ENCODE measurements around the gene STKLD1.

DNA sequence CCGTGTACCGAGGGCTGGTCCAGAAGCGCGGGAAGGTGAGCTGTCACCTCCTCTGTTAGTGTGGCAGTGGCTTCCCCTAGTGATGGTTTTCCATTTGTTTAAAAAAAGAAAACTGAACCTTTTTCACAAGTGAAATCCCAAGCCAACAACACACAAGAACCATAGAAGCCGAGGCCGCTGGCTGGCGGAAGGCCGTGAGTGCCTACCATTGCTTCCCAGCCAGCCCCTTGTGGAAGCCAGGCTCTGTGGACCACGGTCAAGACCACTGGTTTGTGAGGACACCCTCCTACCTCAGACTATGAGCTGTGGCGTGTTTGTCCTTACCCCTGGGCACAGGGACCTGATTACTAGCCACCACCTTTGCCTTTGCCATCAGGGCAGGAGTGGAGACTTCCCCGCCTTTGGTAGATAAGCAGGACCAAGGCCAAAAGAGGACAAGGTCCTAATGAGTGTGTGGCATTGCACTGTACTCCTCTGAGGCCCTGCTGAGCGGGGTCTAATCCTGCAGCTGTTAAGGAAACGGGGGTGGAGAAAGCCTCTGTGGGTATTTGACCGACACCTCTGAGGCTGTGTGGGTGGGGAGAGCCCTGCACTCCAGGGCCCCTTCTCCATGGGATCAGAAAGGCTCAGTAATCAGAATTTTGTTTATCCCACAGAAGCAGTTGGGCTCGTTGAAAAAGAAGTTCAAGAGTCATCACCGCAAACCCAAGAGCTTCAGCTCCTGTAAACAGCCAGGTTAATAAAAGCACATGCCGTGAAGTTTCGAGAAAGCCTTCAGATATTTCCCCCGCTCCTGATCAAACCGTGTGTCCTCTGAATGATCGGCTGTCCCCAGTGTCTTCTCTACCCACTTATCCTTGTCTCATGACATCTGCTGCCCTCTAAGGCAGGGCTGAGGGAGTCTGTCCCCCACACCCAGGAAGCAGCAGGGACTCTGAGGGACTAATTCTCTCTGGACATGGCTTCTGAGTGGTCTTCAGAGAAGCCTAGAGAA, 15.5 kb upstream of the STKLD1 start:
- TF ChIP-seq POLR2A (IDR thresholded peaks at IDR 0.05) = no peak
- TF ChIP-seq POLR2AphosphoS5 (IDR thresholded peaks at IDR 0.05) = no peak
- TF ChIP-seq, protein P1, sequence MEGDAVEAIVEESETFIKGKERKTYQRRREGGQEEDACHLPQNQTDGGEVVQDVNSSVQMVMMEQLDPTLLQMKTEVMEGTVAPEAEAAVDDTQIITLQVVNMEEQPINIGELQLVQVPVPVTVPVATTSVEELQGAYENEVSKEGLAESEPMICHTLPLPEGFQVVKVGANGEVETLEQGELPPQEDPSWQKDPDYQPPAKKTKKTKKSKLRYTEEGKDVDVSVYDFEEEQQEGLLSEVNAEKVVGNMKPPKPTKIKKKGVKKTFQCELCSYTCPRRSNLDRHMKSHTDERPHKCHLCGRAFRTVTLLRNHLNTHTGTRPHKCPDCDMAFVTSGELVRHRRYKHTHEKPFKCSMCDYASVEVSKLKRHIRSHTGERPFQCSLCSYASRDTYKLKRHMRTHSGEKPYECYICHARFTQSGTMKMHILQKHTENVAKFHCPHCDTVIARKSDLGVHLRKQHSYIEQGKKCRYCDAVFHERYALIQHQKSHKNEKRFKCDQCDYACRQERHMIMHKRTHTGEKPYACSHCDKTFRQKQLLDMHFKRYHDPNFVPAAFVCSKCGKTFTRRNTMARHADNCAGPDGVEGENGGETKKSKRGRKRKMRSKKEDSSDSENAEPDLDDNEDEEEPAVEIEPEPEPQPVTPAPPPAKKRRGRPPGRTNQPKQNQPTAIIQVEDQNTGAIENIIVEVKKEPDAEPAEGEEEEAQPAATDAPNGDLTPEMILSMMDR (IDR thresholded peaks at IDR 0.05) = no peak
- TF ChIP-seq EP300 (IDR thresholded peaks at IDR 0.05) = no peak

Measured in gastroesophageal sphincter (tissue), 3 donors.